Testis (tissue), 2 donors: ENCODE data around the gene SOWAHA.

Experiments
- POLR2A ChIP-seq: fragments of 450-650 bp; IDR thresholded peaks from one replicate; pipeline ENCODE4 v1.6.1; 2017; ENCODE audit warnings: antibody characterized with exemption, mild to moderate bottlenecking, moderate library complexity
- TF ChIP-seq, protein P1 (sequence below), 3 experiments: fragments of 450-650 bp in 2 of 3; fragments of 200-600 bp in 1 of 3; sonication (generic) in 1 of 3; IDR thresholded peaks; one replicate each; pipeline ENCODE4 v1.5.1; 2016 to 2019; ENCODE audit warnings: antibody characterized with exemption in 3 of 3, mild to moderate bottlenecking in 2 of 3, moderate library complexity in 1 of 3

DNA sequence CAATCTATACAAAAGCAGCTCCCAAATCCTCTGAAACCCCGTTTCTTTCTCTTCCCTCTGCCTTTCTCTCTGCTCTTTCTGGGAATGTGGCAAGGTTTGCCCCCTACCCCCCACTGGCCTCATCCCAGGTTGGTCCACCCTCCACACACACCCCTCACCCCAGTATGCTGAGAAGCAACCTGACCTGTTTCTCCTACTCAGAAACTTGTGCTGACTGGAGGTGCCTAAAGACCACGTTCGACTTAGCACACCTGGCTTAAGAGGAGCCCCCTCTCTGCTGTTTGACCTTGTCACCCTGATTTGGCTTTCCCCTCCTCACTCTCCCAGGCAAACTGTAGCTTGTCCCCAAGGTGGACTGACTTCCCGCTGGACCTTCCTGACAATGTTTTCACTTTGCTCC is 35.0 kb upstream of the SOWAHA start:
- TF ChIP-seq, protein P1, sequence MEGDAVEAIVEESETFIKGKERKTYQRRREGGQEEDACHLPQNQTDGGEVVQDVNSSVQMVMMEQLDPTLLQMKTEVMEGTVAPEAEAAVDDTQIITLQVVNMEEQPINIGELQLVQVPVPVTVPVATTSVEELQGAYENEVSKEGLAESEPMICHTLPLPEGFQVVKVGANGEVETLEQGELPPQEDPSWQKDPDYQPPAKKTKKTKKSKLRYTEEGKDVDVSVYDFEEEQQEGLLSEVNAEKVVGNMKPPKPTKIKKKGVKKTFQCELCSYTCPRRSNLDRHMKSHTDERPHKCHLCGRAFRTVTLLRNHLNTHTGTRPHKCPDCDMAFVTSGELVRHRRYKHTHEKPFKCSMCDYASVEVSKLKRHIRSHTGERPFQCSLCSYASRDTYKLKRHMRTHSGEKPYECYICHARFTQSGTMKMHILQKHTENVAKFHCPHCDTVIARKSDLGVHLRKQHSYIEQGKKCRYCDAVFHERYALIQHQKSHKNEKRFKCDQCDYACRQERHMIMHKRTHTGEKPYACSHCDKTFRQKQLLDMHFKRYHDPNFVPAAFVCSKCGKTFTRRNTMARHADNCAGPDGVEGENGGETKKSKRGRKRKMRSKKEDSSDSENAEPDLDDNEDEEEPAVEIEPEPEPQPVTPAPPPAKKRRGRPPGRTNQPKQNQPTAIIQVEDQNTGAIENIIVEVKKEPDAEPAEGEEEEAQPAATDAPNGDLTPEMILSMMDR (IDR thresholded peaks at IDR 0.05): no peak
- TF ChIP-seq POLR2A: no peak
